ENCODE data around the gene POLR1A. TPM values are rescaled to one million over a fixed set of nuclear protein-coding genes. Genes with fewer than 3 reads are reported as not detected.

The POLR1A gene
- total and polyA plus RNA-seq, 2 of the 8 experiments (the other 6 are each of a cell fraction or from before 2014, with no cell fraction given): 8.9 to 58.1 TPM

DNA sequence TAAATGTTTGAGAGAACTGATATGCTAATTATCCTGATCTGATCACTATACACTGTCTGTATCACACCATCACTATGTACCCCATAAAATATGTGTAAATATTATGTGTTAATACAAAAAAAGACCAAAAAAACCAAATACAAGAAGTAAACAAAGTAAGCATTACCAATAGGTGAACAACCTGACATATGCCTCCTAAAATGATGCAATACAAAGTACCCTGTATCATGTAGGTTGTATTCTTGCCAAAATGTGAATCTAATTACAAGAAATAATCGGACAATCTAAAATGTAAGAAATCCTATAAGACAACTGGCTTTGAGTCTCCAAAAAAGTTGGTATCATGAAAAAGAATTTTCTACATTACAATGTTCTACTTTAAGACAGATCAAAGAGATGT is 7.8 kb downstream of the POLR1A start:
- Histone ChIP-seq H3K4me2 (ENCODE audit: insufficient read depth in 1 of 2, low read depth in 2 of 2, low read length in 2 of 2) (no peak overlapping the region), H3K9me3 (ENCODE audit: insufficient read depth in 2 of 2, low read depth in 1 of 2, low read length in 1 of 2) (no peaks in the 10 kb centered on the region), H3K36me3 (ENCODE audit: control insufficient read depth in 2 of 4, insufficient read depth in 4 of 4, low read length in 3 of 4) (peaks cover 7 to 48% (median 26%) of the 10 kb centered on the region in 4 experiments; a peak in 7 of 8 replicates), H2BK12ac (ENCODE audit: low read depth, low read length) (no peak overlapping the region), H3K56ac (replicated peaks; ENCODE audit: insufficient read length, low read depth, low read length) (no peak overlapping the region), H2AFZ (ENCODE audit: low read length) (no peak overlapping the region), H4K91ac (replicated peaks; ENCODE audit: insufficient read length, low read length) (no peak overlapping the region), H3K4ac (replicated peaks; ENCODE audit: insufficient read length, low read depth, low read length) (no peak overlapping the region), H3K79me1 (ENCODE audit: low read depth, low read length) (no peaks in the 10 kb centered on the region; the same call in 1 of the 2 replicates), H2BK5ac (ENCODE audit: low read depth, low read length) (no peak overlapping the region), H3K9ac (replicated peaks in 1 of 4; ENCODE audit: extremely low read depth in 1 of 4, low read depth in 3 of 4, low read length in 3 of 4) (no peak overlapping the region), H3K79me2 (ENCODE audit: control insufficient read depth in 1 of 2, insufficient read depth in 2 of 2, low read length in 2 of 2) (peaks cover 0 to 62% of the 10 kb centered on the region in 2 experiments), H2BK20ac (ENCODE audit: low read length) (no peak overlapping the region), H3K27ac (ENCODE audit: low read depth, low read length) (no peak overlapping the region), H4K5ac (ENCODE audit: insufficient read length, low read depth, low read length) (no peak overlapping the region), H3K4me1 (replicated peaks in 1 of 4; ENCODE audit: control insufficient read depth in 3 of 4, insufficient read depth in 4 of 4, low read length in 3 of 4) (no peaks in the 10 kb centered on the region), H2BK15ac (ENCODE audit: low read length) (no peak overlapping the region), H2AK5ac (ENCODE audit: low read depth, low read length) (no peak overlapping the region), H4K8ac (ENCODE audit: extremely low read depth, insufficient read depth, low read length) (no peak overlapping the region), H3K23me2 (ENCODE audit: low read depth, low read length) (no peaks in the 10 kb centered on the region), H3K4me3 (ENCODE audit: extremely low read depth in 1 of 4, insufficient read depth in 2 of 4, low read depth in 3 of 4, low read length in 4 of 4) (no peak overlapping the region), H2BK120ac (replicated peaks; ENCODE audit: low read depth, low read length) (no peak overlapping the region), H3K23ac (ENCODE audit: insufficient read length) (no peak overlapping the region), H3K18ac (ENCODE audit: extremely low read depth, low read length) (no peak overlapping the region), H4K20me1 (replicated peaks in 1 of 2; ENCODE audit: control insufficient read depth in 1 of 2, insufficient read depth in 2 of 2, low read length in 2 of 2) (peaks cover 3 to 8% of the 10 kb centered on the region in 2 experiments), H3K27me3 (replicated peaks in 1 of 4; ENCODE audit: control insufficient read depth in 3 of 4, extremely low read depth in 1 of 4, insufficient read depth in 3 of 4, low read length in 3 of 4) (no peaks in the 10 kb centered on the region), H3K14ac (ENCODE audit: insufficient read length) (no peak overlapping the region)
- no peak for DNase-seq (ENCODE audit: low read depth in 1 of 2, low spot score in 2 of 2)
- POLR2A ChIA-PET (ENCODE audit: partially characterized antibody): interaction anchor here (12.1 kb wide), 1 partner anchor 18 kb away, joined by 119 read pairs; no protein-coding TSS in a partner anchor
- FAIRE-seq: no peak
- CTCF ChIA-PET (ENCODE audit: partially characterized antibody): no interaction called here
- TF ChIP-seq TBP (IDR thresholded peaks at IDR 0.05; ENCODE audit: low read depth, low read length): no peak
- TF ChIP-seq TEAD4 (IDR thresholded peaks at IDR 0.05; ENCODE audit: low read depth, low read length): no peak
- no peak for TF ChIP-seq CHD1 (IDR thresholded peaks at IDR 0.05; ENCODE audit: low read depth, low read length)
- 92% methylated on average over 1 of the region's 1 CpG; no CpG with 5 or more reads in 1 of the 2 experiments for WGBS, 2 experiments (ENCODE audit: extremely low coverage in 1 of 2, insufficient coverage in 1 of 2, insufficient read length in 1 of 2, insufficient replicate concordance in 2 of 2, low coverage in 1 of 2, low lambda C conversion rate in 2 of 2, missing lambda C conversion rate in 1 of 2)

Data from H1 (cell line).